Measurements from ENCODE around the gene RELN.

Gene RELN

GRCh38 chr7:103679151-103680132 lies 310.0 kb downstream of the RELN start:
- no peak for ATAC-seq
- TF ChIP-seq PPARA (CRISPR knock-in tag; IDR thresholded peaks at IDR 0.05; ENCODE audit: borderline replicate concordance) (no peak), POU6F1 (CRISPR knock-in tag; IDR thresholded peaks at IDR 0.05; ENCODE audit: borderline replicate concordance, low read depth) (no peak), TOX (CRISPR knock-in tag; IDR thresholded peaks at IDR 0.05; ENCODE audit: borderline replicate concordance) (no peak), PATZ1 (CRISPR knock-in tag; IDR thresholded peaks at IDR 0.05; ENCODE audit: borderline replicate concordance) (no peak), ZC3H10 (CRISPR knock-in tag; IDR thresholded peaks at IDR 0.05) (no peak), OSR1 (CRISPR knock-in tag; IDR thresholded peaks at IDR 0.05) (no peak), ZFP30 (CRISPR knock-in tag; IDR thresholded peaks at IDR 0.05) (no peak), ZNF565 (CRISPR knock-in tag; conservative IDR thresholded peaks at IDR 0.05; ENCODE audit: low read depth) (no peak), ZNF8 (CRISPR knock-in tag; IDR thresholded peaks at IDR 0.05) (no peak), BACH2 (CRISPR knock-in tag; IDR thresholded peaks at IDR 0.05; ENCODE audit: borderline replicate concordance) (no peak)
- TF ChIP-seq, protein P1, sequence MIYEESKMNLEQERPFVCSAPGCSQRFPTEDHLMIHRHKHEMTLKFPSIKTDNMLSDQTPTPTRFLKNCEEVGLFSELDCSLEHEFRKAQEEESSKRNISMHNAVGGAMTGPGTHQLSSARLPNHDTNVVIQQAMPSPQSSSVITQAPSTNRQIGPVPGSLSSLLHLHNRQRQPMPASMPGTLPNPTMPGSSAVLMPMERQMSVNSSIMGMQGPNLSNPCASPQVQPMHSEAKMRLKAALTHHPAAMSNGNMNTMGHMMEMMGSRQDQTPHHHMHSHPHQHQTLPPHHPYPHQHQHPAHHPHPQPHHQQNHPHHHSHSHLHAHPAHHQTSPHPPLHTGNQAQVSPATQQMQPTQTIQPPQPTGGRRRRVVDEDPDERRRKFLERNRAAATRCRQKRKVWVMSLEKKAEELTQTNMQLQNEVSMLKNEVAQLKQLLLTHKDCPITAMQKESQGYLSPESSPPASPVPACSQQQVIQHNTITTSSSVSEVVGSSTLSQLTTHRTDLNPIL (CRISPR knock-in tag; IDR thresholded peaks at IDR 0.05; ENCODE audit: low read depth): no peak
- TF ChIP-seq, protein P2, sequence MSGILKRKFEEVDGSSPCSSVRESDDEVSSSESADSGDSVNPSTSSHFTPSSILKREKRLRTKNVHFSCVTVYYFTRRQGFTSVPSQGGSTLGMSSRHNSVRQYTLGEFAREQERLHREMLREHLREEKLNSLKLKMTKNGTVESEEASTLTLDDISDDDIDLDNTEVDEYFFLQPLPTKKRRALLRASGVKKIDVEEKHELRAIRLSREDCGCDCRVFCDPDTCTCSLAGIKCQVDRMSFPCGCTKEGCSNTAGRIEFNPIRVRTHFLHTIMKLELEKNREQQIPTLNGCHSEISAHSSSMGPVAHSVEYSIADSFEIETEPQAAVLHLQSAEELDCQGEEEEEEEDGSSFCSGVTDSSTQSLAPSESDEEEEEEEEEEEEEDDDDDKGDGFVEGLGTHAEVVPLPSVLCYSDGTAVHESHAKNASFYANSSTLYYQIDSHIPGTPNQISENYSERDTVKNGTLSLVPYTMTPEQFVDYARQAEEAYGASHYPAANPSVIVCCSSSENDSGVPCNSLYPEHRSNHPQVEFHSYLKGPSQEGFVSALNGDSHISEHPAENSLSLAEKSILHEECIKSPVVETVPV (CRISPR knock-in tag; IDR thresholded peaks at IDR 0.05): no peak

GRCh38 chr7:103668279-103668941 lies 321.0 kb downstream of the RELN start:
- ATAC-seq: no peak
- no peak for TF ChIP-seq TOX (CRISPR knock-in tag; IDR thresholded peaks at IDR 0.05; ENCODE audit: borderline replicate concordance)
- TF ChIP-seq ZNF70 (CRISPR knock-in tag; IDR thresholded peaks at IDR 0.05): no peak
- no peak for TF ChIP-seq CSDC2 (CRISPR knock-in tag; IDR thresholded peaks at IDR 0.05)
- TF ChIP-seq, protein P2 (CRISPR knock-in tag; IDR thresholded peaks at IDR 0.05): no peak
- TF ChIP-seq ESRRG (CRISPR knock-in tag; IDR thresholded peaks at IDR 0.05): no peak
- TF ChIP-seq GLIS3 (CRISPR knock-in tag; IDR thresholded peaks at IDR 0.05): no peak
- no peak for TF ChIP-seq RARB (CRISPR knock-in tag; IDR thresholded peaks at IDR 0.05)
- no peak for TF ChIP-seq ZFP30 (CRISPR knock-in tag; IDR thresholded peaks at IDR 0.05)
- no peak for TF ChIP-seq PATZ1 (CRISPR knock-in tag; IDR thresholded peaks at IDR 0.05; ENCODE audit: borderline replicate concordance)
- TF ChIP-seq, protein P3, sequence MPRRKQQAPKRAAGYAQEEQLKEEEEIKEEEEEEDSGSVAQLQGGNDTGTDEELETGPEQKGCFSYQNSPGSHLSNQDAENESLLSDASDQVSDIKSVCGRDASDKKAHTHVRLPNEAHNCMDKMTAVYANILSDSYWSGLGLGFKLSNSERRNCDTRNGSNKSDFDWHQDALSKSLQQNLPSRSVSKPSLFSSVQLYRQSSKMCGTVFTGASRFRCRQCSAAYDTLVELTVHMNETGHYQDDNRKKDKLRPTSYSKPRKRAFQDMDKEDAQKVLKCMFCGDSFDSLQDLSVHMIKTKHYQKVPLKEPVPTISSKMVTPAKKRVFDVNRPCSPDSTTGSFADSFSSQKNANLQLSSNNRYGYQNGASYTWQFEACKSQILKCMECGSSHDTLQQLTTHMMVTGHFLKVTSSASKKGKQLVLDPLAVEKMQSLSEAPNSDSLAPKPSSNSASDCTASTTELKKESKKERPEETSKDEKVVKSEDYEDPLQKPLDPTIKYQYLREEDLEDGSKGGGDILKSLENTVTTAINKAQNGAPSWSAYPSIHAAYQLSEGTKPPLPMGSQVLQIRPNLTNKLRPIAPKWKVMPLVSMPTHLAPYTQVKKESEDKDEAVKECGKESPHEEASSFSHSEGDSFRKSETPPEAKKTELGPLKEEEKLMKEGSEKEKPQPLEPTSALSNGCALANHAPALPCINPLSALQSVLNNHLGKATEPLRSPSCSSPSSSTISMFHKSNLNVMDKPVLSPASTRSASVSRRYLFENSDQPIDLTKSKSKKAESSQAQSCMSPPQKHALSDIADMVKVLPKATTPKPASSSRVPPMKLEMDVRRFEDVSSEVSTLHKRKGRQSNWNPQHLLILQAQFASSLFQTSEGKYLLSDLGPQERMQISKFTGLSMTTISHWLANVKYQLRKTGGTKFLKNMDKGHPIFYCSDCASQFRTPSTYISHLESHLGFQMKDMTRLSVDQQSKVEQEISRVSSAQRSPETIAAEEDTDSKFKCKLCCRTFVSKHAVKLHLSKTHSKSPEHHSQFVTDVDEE (CRISPR knock-in tag; IDR thresholded peaks at IDR 0.05): no peak
- no peak for TF ChIP-seq PPARA (CRISPR knock-in tag; IDR thresholded peaks at IDR 0.05; ENCODE audit: borderline replicate concordance)

All from SK-N-SH treated with all-trans-retinoic acid at 6 μM for 48 hours (cell line).